Tibial nerve (tissue), 4 donors: ENCODE measurements around the gene SORCS3. TPM values are rescaled to one million over a fixed set of nuclear protein-coding genes. Genes with fewer than 3 reads are reported as not detected.

ENCODE experiments used
- DNase-seq, 2 donors: peaks; one replicate each; pipeline ENCODE4 v3.0.0-alpha.2; 2019; ENCODE audit warnings: low spot score in 2 of 2
- H3K27ac ChIP-seq, 4 donors: fragments of 200-600 bp; sonication (generic) in 3 of 4; one replicate each; pipeline ENCODE4 v1.5.1; 2017 to 2019; ENCODE audit warnings: mild to moderate bottlenecking in 1 of 4
- H3K27me3 ChIP-seq, 2 donors: fragments of 200-600 bp; sonication (generic) in 1 of 2; one replicate each; pipeline versions ENCODE4 v1.5.1 to v1.6.0; 2017 to 2019
- H3K36me3 ChIP-seq, 3 donors: fragments of 200-600 bp; sonication (generic); one replicate each; pipeline ENCODE4 v1.5.1; 2018 to 2019
- H3K4me1 ChIP-seq, 4 donors: fragments of 200-600 bp; sonication (generic) in 3 of 4; one replicate each; pipeline ENCODE4 v1.5.1; 2017 to 2019
- H3K4me3 ChIP-seq, 4 donors: fragments of 200-600 bp; sonication (generic) in 3 of 4; one replicate each; pipeline ENCODE4 v1.5.1; 2017 to 2019; ENCODE audit warnings: mild to moderate bottlenecking in 1 of 4, moderate library complexity in 1 of 4
- H3K9me3 ChIP-seq, 4 donors: fragments of 200-600 bp; sonication (generic) in 3 of 4; one replicate each; pipeline ENCODE4 v1.5.1; 2017 to 2019
- EP300 ChIP-seq, 2 donors: sonication (generic); formaldehyde crosslinking; IDR thresholded peaks; one replicate each; pipeline ENCODE4 v1.6.1; 2017; ENCODE audit warnings: antibody characterized with exemption in 2 of 2, mild to moderate bottlenecking in 1 of 2
- POLR2A ChIP-seq, 2 donors: fragments of 450-650 bp; IDR thresholded peaks; one replicate each; pipeline ENCODE4 v1.6.1; 2017; ENCODE audit warnings: antibody characterized with exemption in 2 of 2, mild to moderate bottlenecking in 2 of 2, moderate library complexity in 2 of 2
- WGBS, 2 donors: methylation state at CpG; one replicate each; pipeline ENCODE4 v1.1.5; 2018; 5-methylcytosine and 5-hydroxymethylcytosine counted together
- total RNA-seq, 4 donors: library from RNA; depleted of rRNA; stranded (reverse); fragments of >200 nt; gene quantifications; one replicate each; pipeline ENCODE4 v1.1.0, GENCODE V29; 2016
- TF ChIP-seq, protein P1 (sequence below), 5 experiments: fragments of 200-600 bp in 3 of 5; fragments of 450-650 bp in 2 of 5; sonication (generic) in 3 of 5; IDR thresholded peaks; one replicate each; pipeline ENCODE4 v1.5.1; 2016 to 2019; ENCODE audit warnings: antibody characterized with exemption in 5 of 5, mild to moderate bottlenecking in 3 of 5, moderate library complexity in 2 of 5

The SORCS3 gene
- total RNA-seq, 4 donors from 2014 or later, result 1.8 to 3.9 (median 3.2) TPM

DNA sequence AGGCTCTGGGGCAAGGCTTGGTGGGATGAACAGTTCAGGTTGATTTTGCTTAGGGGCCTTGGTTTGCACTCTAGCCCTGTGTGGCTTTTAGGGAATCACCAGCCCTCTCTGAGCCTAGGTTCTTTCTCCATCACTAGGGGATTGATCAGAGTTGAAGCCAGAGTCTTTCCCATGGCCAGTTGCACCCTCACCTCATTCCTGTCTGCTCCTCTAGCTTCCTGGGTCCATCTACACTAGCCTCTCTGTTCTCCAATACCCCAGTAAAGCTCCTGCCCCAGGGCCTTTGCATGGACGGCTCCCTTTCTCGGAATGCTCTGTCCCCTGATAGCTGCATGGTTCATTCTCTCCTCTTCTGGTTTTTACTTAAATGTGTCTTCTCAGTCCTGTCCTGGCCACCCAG is 40.4 kb downstream of the SORCS3 start:
- peak overlapping the region in 2 of 4 donors; percentile 30 to 45 for H3K4me3 ChIP-seq
- peak overlapping the region in 2 of 4 donors; percentile 64 to 75 for H3K27ac ChIP-seq
- H3K27me3 ChIP-seq, result no peaks in the 10 kb centered on the region
- no peaks in the 10 kb centered on the region for H3K36me3 ChIP-seq
- no peak for TF ChIP-seq EP300 (IDR thresholded peaks at IDR 0.05)
- TF ChIP-seq, protein P1, sequence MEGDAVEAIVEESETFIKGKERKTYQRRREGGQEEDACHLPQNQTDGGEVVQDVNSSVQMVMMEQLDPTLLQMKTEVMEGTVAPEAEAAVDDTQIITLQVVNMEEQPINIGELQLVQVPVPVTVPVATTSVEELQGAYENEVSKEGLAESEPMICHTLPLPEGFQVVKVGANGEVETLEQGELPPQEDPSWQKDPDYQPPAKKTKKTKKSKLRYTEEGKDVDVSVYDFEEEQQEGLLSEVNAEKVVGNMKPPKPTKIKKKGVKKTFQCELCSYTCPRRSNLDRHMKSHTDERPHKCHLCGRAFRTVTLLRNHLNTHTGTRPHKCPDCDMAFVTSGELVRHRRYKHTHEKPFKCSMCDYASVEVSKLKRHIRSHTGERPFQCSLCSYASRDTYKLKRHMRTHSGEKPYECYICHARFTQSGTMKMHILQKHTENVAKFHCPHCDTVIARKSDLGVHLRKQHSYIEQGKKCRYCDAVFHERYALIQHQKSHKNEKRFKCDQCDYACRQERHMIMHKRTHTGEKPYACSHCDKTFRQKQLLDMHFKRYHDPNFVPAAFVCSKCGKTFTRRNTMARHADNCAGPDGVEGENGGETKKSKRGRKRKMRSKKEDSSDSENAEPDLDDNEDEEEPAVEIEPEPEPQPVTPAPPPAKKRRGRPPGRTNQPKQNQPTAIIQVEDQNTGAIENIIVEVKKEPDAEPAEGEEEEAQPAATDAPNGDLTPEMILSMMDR (IDR thresholded peaks at IDR 0.05), result no peak
- 55 to 74% methylated on average over 2 of the region's 2 CpGs for WGBS, 2 donors
- no peaks in the 10 kb centered on the region for H3K9me3 ChIP-seq
- no peak for DNase-seq
- peaks cover 0 to 4% (median 0%) of the 10 kb centered on the region in 4 donors for H3K4me1 ChIP-seq

DNA sequence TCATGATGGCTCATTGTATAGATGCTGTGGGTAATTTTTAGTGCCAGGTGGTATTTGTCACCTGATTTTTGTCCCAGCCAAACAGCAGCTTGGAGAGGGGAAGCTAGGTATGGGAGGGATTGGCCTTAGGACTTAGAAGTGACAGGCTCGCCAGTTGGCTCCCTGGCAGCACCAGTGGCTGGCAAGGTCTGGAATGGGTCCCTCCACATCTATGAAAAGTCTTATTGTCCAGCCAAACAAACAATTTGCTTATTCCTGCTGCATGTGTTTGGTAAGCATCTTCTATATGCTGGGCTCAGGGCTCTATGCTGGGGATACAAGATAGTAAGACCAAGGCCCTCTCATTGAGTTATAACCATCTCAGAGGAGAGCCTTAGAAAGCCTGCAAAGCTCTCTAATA is 42.5 kb downstream of the SORCS3 start:
- WGBS, 2 donors, result 20 to 85% methylated on average over 1 of the region's 1 CpG
- Histone ChIP-seq H3K4me3 (no peak overlapping the region), H3K4me1 (peaks cover 0 to 4% (median 0%) of the 10 kb centered on the region in 4 donors), H3K27ac (no peak overlapping the region), H3K27me3 (no peaks in the 10 kb centered on the region), H3K9me3 (no peaks in the 10 kb centered on the region), H3K36me3 (no peaks in the 10 kb centered on the region)
- no peak for DNase-seq
- TF ChIP-seq POLR2A (IDR thresholded peaks at IDR 0.05) (no peak), EP300 (IDR thresholded peaks at IDR 0.05) (no peak)
- TF ChIP-seq, protein P1 (IDR thresholded peaks at IDR 0.05), result no peak

DNA sequence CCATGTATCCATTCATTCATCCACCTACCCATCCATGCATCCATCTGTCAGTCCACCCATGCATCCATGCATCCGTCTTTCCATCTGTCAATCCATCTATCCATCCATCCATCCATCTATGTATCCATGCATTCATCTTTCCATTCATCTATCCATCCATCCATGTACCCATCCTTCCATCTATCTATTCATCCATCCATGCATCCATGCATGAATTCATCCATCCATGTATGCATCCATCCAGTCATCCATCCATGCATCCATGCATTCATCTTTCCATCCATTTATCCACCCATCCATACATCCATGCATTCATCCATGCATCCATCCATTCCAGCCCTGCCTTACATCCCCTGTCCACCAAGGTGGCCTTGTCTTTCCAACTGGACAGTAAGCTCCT is 45.7 kb downstream of the SORCS3 start:
- Histone ChIP-seq H3K9me3 (no peaks in the 10 kb centered on the region), H3K4me3 (no peak overlapping the region), H3K36me3 (no peaks in the 10 kb centered on the region), H3K27ac (no peak overlapping the region), H3K4me1 (no peaks in the 10 kb centered on the region), H3K27me3 (no peaks in the 10 kb centered on the region)
- TF ChIP-seq, protein P1 (IDR thresholded peaks at IDR 0.05), result no peak
- TF ChIP-seq POLR2A (IDR thresholded peaks at IDR 0.05) (no peak), EP300 (IDR thresholded peaks at IDR 0.05) (no peak)
- DNase-seq, result no peak
- 0 to 94% methylated on average over 1 of the region's 1 CpG for WGBS, 2 donors

DNA sequence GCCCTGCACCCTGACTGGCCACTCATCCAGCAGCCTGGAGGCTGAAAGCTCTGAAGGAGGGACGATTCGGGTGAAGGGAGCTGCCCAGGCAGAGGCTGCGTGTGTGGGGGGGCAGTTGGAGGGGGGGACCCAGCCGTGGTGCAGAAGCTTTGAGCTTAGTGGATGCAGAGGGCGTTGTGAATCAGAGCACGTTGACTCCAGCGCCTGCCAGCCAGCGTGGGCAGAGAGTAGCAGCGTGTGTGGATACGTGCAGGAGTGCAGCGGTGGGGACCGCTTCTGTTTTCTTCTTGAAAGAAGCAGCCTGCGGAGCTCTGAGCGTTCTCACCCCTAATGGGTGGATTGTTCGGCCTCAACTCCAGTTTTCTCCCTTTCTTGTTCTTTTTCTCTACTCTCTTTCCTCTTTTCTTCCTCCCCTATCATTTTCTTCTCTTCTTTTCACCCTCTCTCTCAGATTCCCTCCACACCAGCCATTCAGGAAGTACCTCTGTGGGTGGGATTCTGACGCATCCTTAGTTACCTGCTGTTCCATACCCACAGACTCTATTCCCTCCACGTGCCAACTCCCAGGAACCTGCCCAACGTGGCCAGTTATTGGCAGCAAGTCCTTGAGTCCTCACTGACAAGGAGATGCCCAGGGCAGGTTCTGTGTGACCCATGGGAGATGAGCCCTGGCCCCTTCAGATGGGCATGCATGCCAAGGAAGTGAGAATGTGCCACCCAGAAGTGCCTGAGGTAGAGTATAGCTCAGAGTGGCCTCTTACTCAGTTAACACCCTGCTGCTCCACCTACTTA is 47.4 kb downstream of the SORCS3 start:
- Histone ChIP-seq H3K27ac (no peak overlapping the region), H3K9me3 (no peaks in the 10 kb centered on the region), H3K4me1 (no peaks in the 10 kb centered on the region), H3K36me3 (no peaks in the 10 kb centered on the region), H3K4me3 (no peak overlapping the region), H3K27me3 (no peaks in the 10 kb centered on the region)
- no peak for DNase-seq
- WGBS, 2 donors, result 42 to 43% methylated on average over 17 to 18 of the region's 18 CpGs
- TF ChIP-seq, protein P1 (IDR thresholded peaks at IDR 0.05), result no peak
- no peak for TF ChIP-seq EP300 (IDR thresholded peaks at IDR 0.05)
- TF ChIP-seq POLR2A (IDR thresholded peaks at IDR 0.05), result no peak

DNA sequence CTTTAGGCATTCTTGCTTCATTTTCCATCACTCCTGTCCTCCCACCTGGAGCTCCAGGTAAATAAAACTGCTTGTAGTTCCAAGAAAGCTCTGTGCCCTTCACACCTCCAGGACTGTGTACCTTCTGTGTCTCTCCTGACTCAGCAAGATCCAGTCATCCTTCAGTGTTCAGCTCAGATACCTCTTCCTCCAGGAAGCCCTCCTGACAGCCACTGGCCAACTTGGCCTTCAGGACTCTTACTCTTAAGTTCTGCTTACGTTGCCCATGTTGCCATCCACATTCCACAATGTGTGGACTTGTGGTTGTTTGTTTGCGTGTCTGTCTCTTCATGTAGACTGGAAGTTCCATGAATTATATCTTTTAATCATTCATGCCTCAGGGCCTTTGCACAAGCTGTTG is 48.0 kb downstream of the SORCS3 start:
- no peaks in the 10 kb centered on the region for H3K36me3 ChIP-seq
- no peak overlapping the region for H3K4me3 ChIP-seq
- WGBS, 2 donors, result 91 to 98% methylated on average over 2 of the region's 2 CpGs
- no peaks in the 10 kb centered on the region for H3K4me1 ChIP-seq
- H3K27ac ChIP-seq, result no peak overlapping the region
- H3K9me3 ChIP-seq, result no peaks in the 10 kb centered on the region
- no peak for TF ChIP-seq EP300 (IDR thresholded peaks at IDR 0.05)
- TF ChIP-seq, protein P1 (IDR thresholded peaks at IDR 0.05), result no peak
- TF ChIP-seq POLR2A (IDR thresholded peaks at IDR 0.05), result no peak
- H3K27me3 ChIP-seq, result no peaks in the 10 kb centered on the region
- DNase-seq, result no peak
